Measurements from ENCODE around the gene DOCK11. TPM values are rescaled to one million over a fixed set of nuclear protein-coding genes. Genes with fewer than 3 reads are reported as not detected.

The DOCK11 gene
- total and polyA plus RNA-seq, 9 of the 15 experiments (the other 6 are each of a cell fraction or from before 2014, with no cell fraction given): 41.8 to 77.8 (median 50.9) TPM

DNA sequence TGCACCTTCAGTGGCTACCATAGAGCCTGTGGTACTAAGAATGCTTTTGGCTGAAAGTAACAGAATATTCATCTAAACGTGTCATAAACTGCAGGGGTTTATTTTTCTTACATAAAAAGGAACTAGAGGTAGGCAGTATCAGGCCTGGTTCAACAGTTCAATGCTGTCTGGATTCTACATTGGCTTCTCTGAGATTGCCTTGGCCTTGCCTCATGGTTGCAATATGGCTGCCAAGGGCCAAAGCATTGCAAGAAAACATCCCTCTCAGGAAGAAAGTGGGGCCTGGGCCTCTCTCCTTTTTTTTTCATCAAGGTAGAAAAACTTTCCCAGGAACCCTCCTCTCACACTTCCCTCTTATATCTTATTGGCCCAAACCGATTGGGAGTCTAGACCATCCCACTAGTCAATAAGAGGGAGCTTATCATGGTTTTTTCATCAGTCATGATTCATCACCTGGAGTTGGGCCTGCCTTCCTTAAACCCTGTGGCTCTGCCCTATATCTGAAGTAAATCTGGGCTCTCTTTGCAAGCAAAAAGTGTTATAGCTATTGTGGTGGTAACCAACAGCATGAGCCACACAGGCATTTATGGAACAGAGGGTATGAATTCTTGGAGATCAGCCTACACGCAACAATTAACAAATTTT, 1.8 kb upstream of the DOCK11 start (continued):
- TF ChIP-seq, protein P1, sequence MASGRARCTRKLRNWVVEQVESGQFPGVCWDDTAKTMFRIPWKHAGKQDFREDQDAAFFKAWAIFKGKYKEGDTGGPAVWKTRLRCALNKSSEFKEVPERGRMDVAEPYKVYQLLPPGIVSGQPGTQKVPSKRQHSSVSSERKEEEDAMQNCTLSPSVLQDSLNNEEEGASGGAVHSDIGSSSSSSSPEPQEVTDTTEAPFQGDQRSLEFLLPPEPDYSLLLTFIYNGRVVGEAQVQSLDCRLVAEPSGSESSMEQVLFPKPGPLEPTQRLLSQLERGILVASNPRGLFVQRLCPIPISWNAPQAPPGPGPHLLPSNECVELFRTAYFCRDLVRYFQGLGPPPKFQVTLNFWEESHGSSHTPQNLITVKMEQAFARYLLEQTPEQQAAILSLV (tag; IDR thresholded peaks at IDR 0.05): no peak
- TF ChIP-seq CEBPG (CRISPR knock-in tag; IDR thresholded peaks at IDR 0.05) (peak; percentile 78), CEBPG (tag; conservative IDR thresholded peaks at IDR 0.05 in 1 of 2, IDR thresholded peaks at IDR 0.05 in 1 of 2) (0 out of 4 replicates have a peak, but pooled peaks of 1 of the 2 experiments have one; percentile 23), CCNT2 (IDR thresholded peaks at IDR 0.05; ENCODE audit: borderline replicate concordance, extremely low read depth, insufficient read length, low read depth, low read length) (no peak), ARID1B (IDR thresholded peaks at IDR 0.05) (peak; percentile 53), C11orf30 (IDR thresholded peaks at IDR 0.05; ENCODE audit: low read depth) (no peak)

DNA sequence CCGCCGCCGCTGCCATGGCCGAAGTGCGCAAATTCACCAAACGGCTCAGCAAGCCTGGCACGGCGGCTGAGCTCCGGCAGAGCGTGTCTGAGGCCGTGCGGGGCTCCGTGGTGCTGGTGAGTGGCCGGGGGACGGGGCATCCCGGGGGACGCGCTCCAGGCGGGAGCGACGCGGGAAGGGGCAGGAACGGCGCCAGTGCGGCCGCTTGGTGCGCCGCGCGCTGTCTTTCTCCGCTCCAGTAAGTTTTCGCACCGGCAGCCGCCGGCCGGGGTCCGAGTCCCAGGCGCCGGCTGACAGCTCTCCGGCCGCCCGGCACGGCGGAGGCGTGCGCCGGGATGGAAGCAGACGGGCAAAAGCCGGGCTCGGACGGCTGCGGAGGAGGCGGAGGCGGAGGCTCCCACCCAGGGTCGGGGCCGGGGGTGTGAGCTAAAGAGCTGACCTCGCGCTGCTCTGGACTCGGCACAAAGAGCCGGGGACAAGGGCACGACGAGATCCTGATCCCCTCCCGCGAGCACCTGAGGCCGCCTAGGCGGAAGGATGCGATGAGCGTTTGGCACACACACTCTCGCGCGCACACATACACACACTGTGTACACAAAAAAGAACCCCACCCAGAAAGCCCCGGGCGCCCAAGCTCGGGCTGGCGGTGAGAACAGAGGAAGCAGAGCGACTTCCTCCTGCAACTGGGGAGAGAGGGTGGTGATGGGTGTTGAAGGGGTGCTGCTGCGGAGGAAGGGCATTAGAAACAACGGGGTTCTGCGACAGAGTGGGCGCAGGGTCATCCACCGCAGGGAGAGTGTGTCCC, 545 bp downstream of the DOCK11 start:
- H3K4me3 ChIP-seq: peak overlapping the region; percentile 80
- ChIA-PET POLR2A (interaction anchor here (0.6 to 2.0 kb wide), 7 partner anchors 8 to 40 kb away, joined by 3 to 6 read pairs (median 3); no protein-coding TSS in a partner anchor), CTCF (ENCODE audit: low intra/inter-chr PET ratio) (interaction anchor here (0.7 kb wide), 1 partner anchor 106 kb away, joined by 4 read pairs; no protein-coding TSS in a partner anchor)
- peak overlapping the region; percentile 72 to 90 for H3K9ac ChIP-seq (ENCODE audit: insufficient read depth in 1 of 2, low read depth in 2 of 2, low read length in 2 of 2)
- no TSS peak for BruUV-seq (replicated peaks)
- H2AFZ ChIP-seq (ENCODE audit: low read depth, low read length): peak overlapping the region; percentile 75
- H3K27ac ChIP-seq (ENCODE audit: extremely low read depth, low read depth, low read length): peak overlapping the region; percentile 79
- no peaks in the 10 kb centered on the region for H3K9me3 ChIP-seq (replicated peaks; ENCODE audit: control insufficient read depth, insufficient read depth, low read depth, low read length)
- intact Hi-C loops (cut with micrococcal nuclease) (loop anchor here (2.0 to 5.0 kb wide), 2 partner anchors 29 to 66 kb away; no protein-coding TSS in a partner anchor), in situ Hi-C loops (cut with MboI) (no loop called here)
- H3K9me1 ChIP-seq (ENCODE audit: control insufficient read depth, insufficient read depth, low read length): no peaks in the 10 kb centered on the region
- DNase-seq (ENCODE audit: extremely low read depth in 1 of 4, low spot score in 3 of 4) (peak; percentile 20 to 60 (median 26)), ATAC-seq (peak; percentile 51), FAIRE-seq (peak; percentile 42)
- WGBS (ENCODE audit: insufficient coverage, low coverage, missing lambda C conversion rate): 2% methylated on average over 32 of the region's 81 CpGs
- no peaks in the 10 kb centered on the region for H3K27me3 ChIP-seq (ENCODE audit: control insufficient read depth in 2 of 2, insufficient read depth in 2 of 2, low read length in 2 of 2)
- no peaks in the 10 kb centered on the region; the same call in 1 of the 2 replicates for H4K20me1 ChIP-seq (replicated peaks; ENCODE audit: control insufficient read depth, insufficient read depth, low read length)
- H3K36me3 ChIP-seq (ENCODE audit: control insufficient read depth, insufficient read depth, low read length): peaks cover 23% of the 10 kb centered on the region; the same call in 2 of the 3 replicates
- peak overlapping the region; percentile 85 for H3K4me2 ChIP-seq (ENCODE audit: insufficient read depth, low read length)
- peaks cover 23 to 34% of the 10 kb centered on the region in 2 experiments for H3K4me1 ChIP-seq (replicated peaks in 1 of 2; ENCODE audit: control insufficient read depth in 2 of 2, insufficient read depth in 2 of 2, low read length in 2 of 2)
- peaks cover 52% of the 10 kb centered on the region for H3K79me2 ChIP-seq (ENCODE audit: control insufficient read depth, insufficient read depth, low read length)
- no peak for TF ChIP-seq EHMT2 (IDR thresholded peaks at IDR 0.05)
- peak in 1 of 2 experiments; percentile 45; a peak in 1 of 4 replicates for TF ChIP-seq FOXA3 (CRISPR knock-in tag; conservative IDR thresholded peaks at IDR 0.05 in 1 of 2, IDR thresholded peaks at IDR 0.05 in 1 of 2)
- TF ChIP-seq LEF1 (IDR thresholded peaks at IDR 0.05): no peak
- no peak for TF ChIP-seq SRSF7 (optimal IDR thresholded peaks at IDR 0.05; ENCODE audit: low read depth, low read length)
- TF ChIP-seq ZNF41 (CRISPR knock-in tag; conservative IDR thresholded peaks at IDR 0.05): no peak
- TF ChIP-seq SP2 (IDR thresholded peaks at IDR 0.05; ENCODE audit: extremely low read depth, low read depth, low read length, poor library complexity, severe bottlenecking): no peak
- TF ChIP-seq NR2C2 (CRISPR knock-in tag; IDR thresholded peaks at IDR 0.05): no peak
- 0 out of 2 replicates have a peak, but pooled peaks have one; percentile 31 for TF ChIP-seq NR2C2 (tag; IDR thresholded peaks at IDR 0.05)
- TF ChIP-seq ZNF23 (CRISPR knock-in tag; IDR thresholded peaks at IDR 0.05): no peak
- TF ChIP-seq PHF8 (IDR thresholded peaks at IDR 0.05; ENCODE audit: borderline replicate concordance, low read length): no peak; the same call in 1 of the 2 replicates
- no peak for TF ChIP-seq FOXJ2 (tag; IDR thresholded peaks at IDR 0.05)
- no peak for TF ChIP-seq BCL6 (CRISPR knock-in tag; IDR thresholded peaks at IDR 0.05)
- TF ChIP-seq NFIC (IDR thresholded peaks at IDR 0.05): no peak
- no peak for TF ChIP-seq ZNF3 (CRISPR knock-in tag; IDR thresholded peaks at IDR 0.05)
